ENCODE results near the gene CACNA1F.
"Not testable (repeated sequence)": the region's sequence is repeated elsewhere in the genome, so short reads cannot be mapped to it uniquely, and the experiment has no call there.

The CACNA1F gene

DNA sequence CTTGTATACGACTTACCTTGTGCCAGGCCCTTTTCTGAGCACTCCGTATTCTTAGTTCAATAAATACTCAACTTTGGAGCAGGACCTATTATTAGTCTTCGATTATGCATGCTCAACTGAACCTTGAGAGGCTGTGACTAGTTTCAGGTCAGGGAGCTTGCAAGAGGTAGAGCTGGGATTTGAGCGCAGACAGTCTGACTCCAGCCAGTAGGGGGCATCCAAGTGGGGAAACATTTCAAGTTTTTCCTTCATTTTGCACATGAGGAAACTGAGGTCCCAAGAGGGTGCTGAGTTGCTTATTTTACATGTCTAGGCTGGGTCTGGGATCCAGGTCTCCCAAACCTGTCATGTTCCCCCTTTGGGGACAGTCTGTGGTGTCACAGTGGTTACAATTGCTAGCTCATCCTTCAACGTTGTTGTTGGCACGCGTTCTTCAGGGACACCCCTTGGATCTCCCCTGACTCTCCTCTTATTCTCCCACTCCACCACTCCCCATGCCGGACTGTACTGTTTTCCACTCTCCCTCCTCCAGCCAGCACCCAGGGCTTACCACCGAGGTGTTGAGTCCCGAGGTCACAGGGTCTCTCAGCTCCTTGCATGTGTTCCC, 40.3 kb downstream of the CACNA1F start:
- peak; percentile 60 to 65 for DNase-seq

- DNase-seq = no peak
These were observed 41.5 kb downstream of the CACNA1F start for GRCh38 chrX:49191574-49192011.

- DNase-seq = peak; percentile 78 to 84
These were observed 42.1 kb downstream of the CACNA1F start for GRCh38 chrX:49190821-49191573.

GRCh38 chrX:49189606-49190005, 43.5 kb downstream of the CACNA1F start:
- no peak for DNase-seq

DNA sequence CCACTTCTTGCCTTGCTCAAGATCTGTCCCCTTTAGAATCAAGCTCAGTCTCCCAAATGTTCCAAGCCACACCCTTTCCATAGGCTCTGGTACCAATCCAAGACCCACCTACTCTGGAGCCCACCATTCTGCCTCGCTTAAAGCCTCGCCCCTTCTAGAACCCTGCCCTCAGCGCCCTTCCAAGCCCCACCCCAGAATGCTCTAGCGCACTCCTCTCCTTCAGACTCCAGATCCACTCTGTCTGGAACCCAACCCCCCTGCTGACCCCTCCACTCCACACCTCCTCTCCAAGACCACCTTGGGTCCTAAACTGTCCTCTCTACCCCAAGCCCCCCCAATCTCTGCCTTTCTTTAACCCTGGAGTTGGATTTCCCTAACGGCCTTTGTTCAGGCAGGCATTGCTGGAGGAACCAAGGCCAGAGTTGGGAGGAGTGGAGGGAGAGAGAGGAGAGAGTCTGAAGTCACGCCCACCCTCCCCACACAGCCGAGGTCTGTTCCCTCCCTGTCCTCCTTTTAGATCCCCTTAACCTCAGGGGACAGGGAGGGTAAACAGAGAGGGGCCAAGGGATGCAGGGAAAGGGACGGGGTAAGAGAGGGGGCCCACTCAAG, 44.6 kb downstream of the CACNA1F start:
- DNase-seq = no peak

GRCh38 chrX:49187526-49187925, 45.6 kb downstream of the CACNA1F start:
- no peak for DNase-seq

DNA sequence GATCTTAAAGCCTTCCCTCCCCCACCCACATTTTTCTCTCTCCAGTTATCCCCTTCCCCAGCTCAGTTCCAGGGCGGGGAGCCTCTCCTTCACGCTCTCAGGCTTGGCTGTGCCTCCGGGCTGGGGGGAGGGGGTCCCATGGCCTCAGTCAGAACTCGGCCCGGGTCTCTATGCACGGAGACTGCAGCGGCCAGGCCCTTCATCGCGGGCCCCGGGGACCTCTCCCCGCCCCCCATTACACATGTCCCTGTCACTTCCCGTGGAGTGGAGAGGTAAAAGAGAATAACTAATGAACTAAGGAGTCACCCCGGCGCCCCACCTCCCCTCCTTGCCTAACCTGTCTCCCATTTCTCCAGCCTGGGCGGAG, 46.1 kb downstream of the CACNA1F start:
- DNase-seq = no peak

DNA sequence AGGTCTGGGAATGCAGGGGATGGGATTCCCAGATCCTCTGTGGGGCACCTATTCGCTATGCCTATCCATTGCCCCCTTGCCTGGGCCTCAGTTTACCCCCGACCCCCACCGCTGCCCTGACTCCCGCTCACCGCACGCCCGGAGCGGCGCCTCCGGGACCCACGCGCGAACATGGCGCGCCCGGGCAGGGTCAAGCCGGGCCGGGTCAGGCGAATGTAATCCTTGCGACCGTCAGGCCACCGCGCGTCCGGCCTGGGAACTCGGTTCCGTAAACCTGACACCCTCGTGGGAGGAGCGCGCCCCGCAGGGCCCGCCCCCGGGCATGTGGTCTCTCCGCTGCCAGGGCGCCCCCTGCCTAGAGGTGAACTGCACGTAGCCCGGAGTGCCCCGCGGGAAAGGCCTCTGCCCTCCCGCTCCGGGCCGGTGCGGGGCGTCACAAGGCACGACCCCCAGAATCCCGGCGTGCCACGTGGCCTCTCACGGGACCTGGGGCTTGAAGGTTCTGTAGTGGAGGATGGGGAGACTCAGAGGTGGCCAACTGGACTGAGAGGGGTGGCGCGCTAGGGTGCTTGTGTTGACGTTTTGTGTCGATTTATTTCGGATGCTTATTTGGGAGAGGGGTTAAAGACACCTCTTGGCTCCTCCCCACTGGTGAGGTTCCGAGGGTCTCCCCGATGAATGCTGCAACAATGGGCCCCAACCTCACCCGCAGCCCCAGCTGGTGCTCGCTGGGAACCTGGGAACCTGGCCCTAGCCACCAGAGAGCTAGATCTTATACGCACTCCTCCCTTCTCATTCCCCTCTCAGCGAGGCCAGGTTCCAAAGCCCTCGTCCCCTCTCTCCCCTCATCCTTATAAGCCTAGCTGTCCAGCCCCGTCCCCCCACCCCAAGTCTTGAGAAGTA, 46.8 kb downstream of the CACNA1F start, which contains the start of gene PRICKLE3:
PRICKLE3 (minus strand) TSS at position 249 of the 903 bp plus-strand sequence; CDS start at position 173, 76 bp downstream.
- peak; percentile 82 to 84 for DNase-seq

- DNase-seq = peak; percentile 58 to 66
These were observed 48.6 kb downstream of the CACNA1F start for GRCh38 chrX:49184294-49185281.

DNA sequence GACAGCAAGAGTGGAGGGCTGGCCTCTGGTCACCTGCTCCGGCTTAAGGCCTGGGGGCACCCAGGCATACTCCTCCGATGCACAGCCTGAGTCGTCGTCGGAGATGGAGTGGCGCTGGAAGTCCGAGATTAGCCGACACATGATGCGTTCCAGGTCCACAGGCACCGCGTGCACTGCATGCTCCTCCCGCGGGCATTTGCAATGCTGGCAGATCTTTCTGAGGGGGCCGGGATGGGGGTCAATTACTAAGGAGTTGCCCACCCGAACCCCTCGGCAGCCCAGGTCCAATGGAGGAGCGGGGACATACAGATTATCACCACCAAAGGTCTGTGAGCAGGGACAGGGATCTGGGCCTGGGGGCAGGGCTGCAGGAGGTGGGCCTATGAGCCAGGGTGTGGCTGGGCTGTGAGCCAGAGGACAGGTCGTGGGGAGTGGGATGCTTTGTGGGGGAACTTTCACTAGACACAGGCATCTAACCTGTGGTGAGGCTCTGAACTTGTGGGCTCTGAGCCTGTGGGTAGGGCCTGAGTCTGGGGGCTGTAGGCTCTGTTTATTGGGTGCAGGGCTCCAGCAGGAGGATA, 49.3 kb downstream of the CACNA1F start:
- DNase-seq = no peak

GRCh38 chrX:49179358-49179757, 53.8 kb downstream of the CACNA1F start:
- DNase-seq = no peak

DNA sequence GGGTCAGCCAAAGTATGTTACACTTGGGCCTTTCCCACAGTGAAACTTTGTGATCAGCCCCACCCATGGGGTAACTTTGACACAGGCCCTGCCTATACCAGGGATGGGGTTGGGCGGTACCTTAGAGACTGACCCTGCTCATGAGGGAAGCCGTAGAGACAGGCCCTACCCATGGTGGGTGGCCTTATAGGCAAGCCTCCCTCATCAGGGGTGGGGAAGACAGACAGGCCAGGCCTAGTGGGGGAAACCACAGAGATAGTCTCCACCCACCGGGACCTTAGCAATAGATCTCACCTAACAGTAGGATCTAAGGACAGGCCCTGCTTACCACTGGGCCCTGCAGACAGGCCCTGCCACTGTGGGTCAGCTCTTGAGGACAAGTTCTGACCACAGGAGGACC, 54.6 kb downstream of the CACNA1F start:
- DNase-seq = no peak

GRCh38 chrX:49177873-49178480, 55.2 kb downstream of the CACNA1F start:
- no peak for DNase-seq

GRCh38 chrX:49177338-49177833, 55.8 kb downstream of the CACNA1F start:
- DNase-seq = no peak

DNA sequence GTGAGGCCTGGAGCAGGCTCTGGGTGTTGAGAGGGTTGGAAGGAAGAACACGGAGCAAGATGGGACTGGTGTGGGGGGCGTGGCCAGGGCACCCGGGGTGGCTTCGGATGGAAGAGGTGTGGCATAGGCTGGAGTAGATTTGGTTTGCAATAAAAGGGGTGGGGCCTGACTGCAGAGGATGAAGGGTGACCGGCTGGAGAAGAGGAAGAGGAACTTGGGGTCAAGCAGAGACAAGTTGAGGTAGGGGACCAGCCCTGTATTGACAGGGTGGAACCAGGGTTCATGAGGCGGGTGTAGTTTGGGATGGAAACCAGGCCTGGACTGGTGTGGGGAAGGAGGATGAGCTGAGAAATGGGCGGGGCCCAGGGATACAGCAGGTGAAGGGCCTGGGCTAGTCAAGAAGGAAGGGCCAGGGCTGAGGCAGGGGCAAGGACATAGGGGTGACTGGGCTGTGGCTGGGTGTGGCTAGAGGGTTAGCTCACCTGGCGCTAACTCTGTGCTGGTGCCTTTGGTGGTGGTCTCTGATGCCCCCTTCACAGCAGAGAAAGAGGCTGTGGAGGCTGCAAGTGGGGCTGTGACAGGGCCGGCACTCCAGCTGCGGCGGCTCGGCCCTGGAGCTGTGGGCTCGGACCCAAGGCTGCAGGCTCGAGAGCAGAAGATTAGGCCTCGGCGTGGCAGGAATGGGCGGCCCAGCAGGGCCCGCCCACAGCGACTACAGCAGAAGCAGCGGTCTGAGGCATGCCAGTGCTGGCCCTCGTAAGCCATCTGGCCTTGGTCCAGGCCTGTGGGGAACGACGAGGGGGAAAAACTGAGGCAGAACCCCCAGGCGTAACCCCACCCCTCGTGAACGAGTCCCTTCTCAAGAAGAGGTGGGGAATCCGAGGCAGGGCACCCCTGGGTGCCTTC, 56.5 kb downstream of the CACNA1F start:
- no peak for DNase-seq

DNA sequence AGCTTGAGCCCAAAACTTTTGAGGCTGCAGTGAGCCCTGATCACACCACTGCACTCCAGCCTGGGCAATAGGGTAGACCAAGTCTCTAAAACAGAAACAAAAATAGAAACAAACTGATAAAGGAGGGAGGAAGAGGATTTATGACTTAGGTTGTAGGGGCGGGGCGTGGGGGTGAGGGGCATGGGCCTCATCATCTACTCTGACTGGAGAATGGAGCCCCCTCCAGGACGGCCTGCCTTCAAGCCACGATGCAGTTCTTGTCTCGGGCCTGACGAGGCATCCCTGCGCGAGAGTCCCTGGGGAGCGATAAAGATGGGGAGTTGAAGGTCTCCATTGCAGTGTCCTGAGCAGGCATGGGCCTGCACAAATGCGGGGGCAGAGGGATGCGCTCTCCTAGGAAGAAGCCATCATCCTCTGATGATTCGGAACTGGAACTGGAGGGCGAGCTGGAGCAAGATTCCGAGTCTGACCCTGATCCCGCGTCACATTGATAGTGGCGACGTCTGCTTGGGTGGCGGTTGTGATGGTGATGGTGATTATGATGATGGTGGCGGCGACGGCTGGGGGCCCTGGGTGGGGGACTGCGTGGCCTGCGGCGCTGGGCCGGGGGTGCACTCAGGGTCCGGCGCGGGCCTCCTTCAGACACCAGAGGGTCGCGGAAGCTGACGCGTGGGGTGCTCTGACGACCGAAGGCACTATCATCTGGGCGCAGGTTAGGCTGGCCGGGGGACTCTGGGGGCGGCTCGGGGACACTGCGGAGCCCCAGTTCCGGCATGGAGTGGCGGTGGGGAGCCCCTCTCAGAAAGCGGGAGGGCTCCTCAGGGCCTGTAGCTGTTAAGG, 57.5 kb downstream of the CACNA1F start:
- DNase-seq = no peak

DNA sequence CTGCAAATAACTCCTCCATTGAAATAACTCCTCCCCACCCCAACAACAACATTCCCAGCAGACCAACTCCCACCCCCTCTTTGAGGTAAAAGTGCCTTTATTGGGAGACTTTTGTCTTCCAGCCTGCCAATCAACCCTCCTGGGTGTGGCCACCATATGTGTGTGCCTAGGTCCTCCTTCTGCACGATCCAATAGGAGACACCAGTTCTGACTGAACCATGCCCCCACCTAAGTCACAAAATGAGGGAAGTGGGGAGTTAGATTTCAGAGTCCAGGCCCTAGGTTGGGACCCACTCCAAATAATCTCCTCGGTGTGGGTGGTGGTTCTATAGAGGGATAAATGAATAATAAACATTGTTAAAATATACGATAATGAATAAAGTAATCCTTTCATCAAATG, 58.4 kb downstream of the CACNA1F start:
- no peak for DNase-seq

DNA sequence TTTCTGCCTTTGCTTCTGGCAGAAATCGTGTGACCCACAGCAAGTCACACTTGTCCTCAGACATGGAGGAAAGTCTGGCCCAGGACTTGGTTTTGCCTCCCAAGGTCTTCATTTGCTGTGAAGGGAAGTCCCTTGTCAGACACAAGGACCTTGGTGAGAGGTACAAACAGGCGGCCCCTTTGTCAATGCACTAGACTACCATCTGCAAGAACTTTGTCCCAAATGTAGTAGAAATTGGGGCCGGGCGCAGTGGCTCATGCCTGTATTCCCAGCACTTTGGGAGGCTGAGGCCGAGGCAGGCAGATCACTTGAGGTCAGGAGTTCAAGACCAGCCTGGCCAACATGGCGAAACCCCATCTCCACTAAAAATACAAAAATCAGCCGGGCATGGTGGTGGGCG, 59.6 kb downstream of the CACNA1F start:
- not testable (repeated sequence) for DNase-seq
